DND-41 (cell line): ENCODE data around the gene TULP3.

Experiments used
- ATAC-seq: fragments of 200-7000 bp; cut with Tn5 transposase; 3 replicates; pipeline ENCODE4 v1.9.1; 2021; ENCODE audit warnings: low read depth; ENCODE audit not compliant: insufficient read depth
- DNase-seq: peaks from one replicate; pipeline ENCODE4 v3.0.0-alpha.2; 2020
- H2AFZ ChIP-seq: 2 replicates; pipeline ENCODE4 v1.6.0; 2012; ENCODE audit warnings: low read depth, low read length
- H3K27ac ChIP-seq: 2 replicates; pipeline ENCODE4 v1.5.1; 2012; ENCODE audit warnings: low read length, inconsistent platforms
- H3K27me3 ChIP-seq: fragments of 200-600 bp; sonication (generic); 2 replicates; pipeline ENCODE4 v1.6.0; 2012; ENCODE audit warnings: low read length, mild to moderate bottlenecking, inconsistent platforms; ENCODE audit not compliant: insufficient read depth, poor library complexity
- H3K36me3 ChIP-seq: 2 replicates; pipeline ENCODE4 v1.5.1; 2012; ENCODE audit warnings: low read length, inconsistent platforms; ENCODE audit not compliant: insufficient read depth
- H3K4me1 ChIP-seq: 2 replicates; pipeline ENCODE4 v1.5.1; 2012; ENCODE audit warnings: mild to moderate bottlenecking, low read length; ENCODE audit not compliant: insufficient read depth
- H3K4me2 ChIP-seq: 2 replicates; pipeline ENCODE4 v1.6.0; 2012; ENCODE audit warnings: mild to moderate bottlenecking, moderate library complexity, low read length, inconsistent platforms; ENCODE audit not compliant: insufficient read depth
- H3K4me3 ChIP-seq, 2 experiments: fragments of 200-600 bp in 1 of 2; shearing (Covaris generic) in 1 of 2; 2 replicates each; pipeline ENCODE4 v1.5.1; 2012 to 2016; ENCODE audit warnings: inconsistent platforms in 2 of 2, low read length in 2 of 2, mild to moderate bottlenecking in 2 of 2, low read depth in 1 of 2, moderate library complexity in 1 of 2
- H3K79me2 ChIP-seq: 2 replicates; pipeline ENCODE4 v1.6.0; 2012; ENCODE audit warnings: low read length, inconsistent platforms; ENCODE audit not compliant: insufficient read depth
- H3K9ac ChIP-seq: 2 replicates; pipeline ENCODE4 v1.6.0; 2012; ENCODE audit warnings: low read depth, mild to moderate bottlenecking, inconsistent platforms, low read length, moderate library complexity
- H3K9me3 ChIP-seq: 2 replicates; pipeline ENCODE4 v1.5.1; 2012; ENCODE audit warnings: low read length, moderate library complexity, mild to moderate bottlenecking, inconsistent platforms; ENCODE audit not compliant: insufficient read depth, severe bottlenecking
- H4K20me1 ChIP-seq: 2 replicates; pipeline ENCODE4 v1.6.0; 2012; ENCODE audit warnings: low read length; ENCODE audit not compliant: insufficient read depth
- EZH2 ChIP-seq: IDR thresholded peaks from 3 replicates; pipeline ENCODE4 v1.6.1; 2012; ENCODE audit warnings: borderline replicate concordance, low read depth, mild to moderate bottlenecking, moderate library complexity, low read length, inconsistent platforms; ENCODE audit not compliant: severe bottlenecking
- TF ChIP-seq, protein P1 (sequence below): IDR thresholded peaks from 2 replicates; pipeline ENCODE4 v1.5.1; 2012; ENCODE audit warnings: borderline replicate concordance, low read length, moderate library complexity, mild to moderate bottlenecking; ENCODE audit not compliant: poor library complexity, severe bottlenecking; ENCODE audit errors: extremely low read depth

The TULP3 gene

GRCh38 chr12:2988494-2988893 lies 97.8 kb downstream of the TULP3 start:
- Histone ChIP-seq H3K4me3 (no peak overlapping the region), H2AFZ (no peak overlapping the region), H3K4me2 (no peak overlapping the region), H3K27ac (no peak overlapping the region), H3K36me3 (no peaks in the 10 kb centered on the region), H3K4me1 (no peaks in the 10 kb centered on the region), H3K9me3 (no peaks in the 10 kb centered on the region), H3K9ac (no peak overlapping the region), H3K27me3 (no peaks in the 10 kb centered on the region), H4K20me1 (no peaks in the 10 kb centered on the region), H3K79me2 (no peaks in the 10 kb centered on the region)
- TF ChIP-seq, protein P1, sequence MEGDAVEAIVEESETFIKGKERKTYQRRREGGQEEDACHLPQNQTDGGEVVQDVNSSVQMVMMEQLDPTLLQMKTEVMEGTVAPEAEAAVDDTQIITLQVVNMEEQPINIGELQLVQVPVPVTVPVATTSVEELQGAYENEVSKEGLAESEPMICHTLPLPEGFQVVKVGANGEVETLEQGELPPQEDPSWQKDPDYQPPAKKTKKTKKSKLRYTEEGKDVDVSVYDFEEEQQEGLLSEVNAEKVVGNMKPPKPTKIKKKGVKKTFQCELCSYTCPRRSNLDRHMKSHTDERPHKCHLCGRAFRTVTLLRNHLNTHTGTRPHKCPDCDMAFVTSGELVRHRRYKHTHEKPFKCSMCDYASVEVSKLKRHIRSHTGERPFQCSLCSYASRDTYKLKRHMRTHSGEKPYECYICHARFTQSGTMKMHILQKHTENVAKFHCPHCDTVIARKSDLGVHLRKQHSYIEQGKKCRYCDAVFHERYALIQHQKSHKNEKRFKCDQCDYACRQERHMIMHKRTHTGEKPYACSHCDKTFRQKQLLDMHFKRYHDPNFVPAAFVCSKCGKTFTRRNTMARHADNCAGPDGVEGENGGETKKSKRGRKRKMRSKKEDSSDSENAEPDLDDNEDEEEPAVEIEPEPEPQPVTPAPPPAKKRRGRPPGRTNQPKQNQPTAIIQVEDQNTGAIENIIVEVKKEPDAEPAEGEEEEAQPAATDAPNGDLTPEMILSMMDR = no peak
- no peak for TF ChIP-seq EZH2
- DNase-seq = no peak
- ATAC-seq = no peak
